HG02678 (cell line): ENCODE results near the gene RANBP17.

ENCODE experiments used
- ATAC-seq: cut with Tn5 transposase; IDR thresholded peaks from one replicate; pipeline ENCODE4 v1.9.1; 2021; ENCODE audit warnings: mild to moderate bottlenecking, moderate library complexity; ENCODE audit not compliant: unreplicated experiment

RANBP17 gene

GRCh38 chr5:171312129-171312974 is 450.5 kb downstream of the RANBP17 start:
- ATAC-seq, result no peak

- ATAC-seq, result no peak
Measured at GRCh38 chr5:171313481-171314206, 451.8 kb downstream of the RANBP17 start.

GRCh38 chr5:171314728-171315385 is 453.0 kb downstream of the RANBP17 start:
- ATAC-seq, result no peak

- no peak for ATAC-seq
Measured at GRCh38 chr5:171315386-171315891, 453.6 kb downstream of the RANBP17 start.

GRCh38 chr5:171315925-171316257 is 454.1 kb downstream of the RANBP17 start:
- ATAC-seq, result no peak

- ATAC-seq, result no peak
Measured at GRCh38 chr5:171316258-171317121, 454.7 kb downstream of the RANBP17 start.

GRCh38 chr5:171317230-171317629 is 455.4 kb downstream of the RANBP17 start:
- ATAC-seq, result no peak

- ATAC-seq, result no peak
Measured at GRCh38 chr5:171318026-171318425, 456.2 kb downstream of the RANBP17 start.

GRCh38 chr5:171321447-171321846 is 459.6 kb downstream of the RANBP17 start:
- ATAC-seq, result no peak

- ATAC-seq, result no peak
Measured at GRCh38 chr5:171322527-171322926, 460.7 kb downstream of the RANBP17 start.

- no peak for ATAC-seq
Measured at GRCh38 chr5:171323007-171323406, 461.2 kb downstream of the RANBP17 start.

GRCh38 chr5:171323806-171324632 is 462.2 kb downstream of the RANBP17 start:
- ATAC-seq, result no peak

- no peak for ATAC-seq
Measured at GRCh38 chr5:171330021-171330420, 468.2 kb downstream of the RANBP17 start.

- no peak for ATAC-seq
Measured at GRCh38 chr5:171335616-171336015, 473.8 kb downstream of the RANBP17 start.

GRCh38 chr5:171336521-171337209 is 474.8 kb downstream of the RANBP17 start:
- ATAC-seq, result no peak

- ATAC-seq, result no peak
Measured at GRCh38 chr5:171337210-171337569, 475.4 kb downstream of the RANBP17 start.

GRCh38 chr5:171340042-171340441 is 478.2 kb downstream of the RANBP17 start:
- ATAC-seq, result no peak

GRCh38 chr5:171340491-171340890 is 478.7 kb downstream of the RANBP17 start:
- ATAC-seq, result no peak
